Tibial nerve (tissue), 3 donors: ENCODE data around the gene KRT85.

Source experiments
- CTCF ChIP-seq, 5 experiments: fragments of 200-600 bp in 3 of 5; fragments of 450-650 bp in 2 of 5; sonication (generic) in 3 of 5; IDR thresholded peaks; one replicate each; pipeline ENCODE4 v1.5.1; 2016 to 2019; ENCODE audit warnings: antibody characterized with exemption in 5 of 5, mild to moderate bottlenecking in 3 of 5, moderate library complexity in 2 of 5
- POLR2A ChIP-seq, 2 donors: fragments of 450-650 bp; IDR thresholded peaks; one replicate each; pipeline ENCODE4 v1.6.1; 2017; ENCODE audit warnings: antibody characterized with exemption in 2 of 2, mild to moderate bottlenecking in 2 of 2, moderate library complexity in 2 of 2

GRCh38 chr12:52356762-52357580 lies 10.3 kb downstream of the KRT85 start:
- no peak for TF ChIP-seq POLR2A (IDR thresholded peaks at IDR 0.05)
- no peak for TF ChIP-seq CTCF (IDR thresholded peaks at IDR 0.05)
